Heart left ventricle (tissue), 16 donors: ENCODE data around the gene PTPRS. TPM values are rescaled to one million over a fixed set of nuclear protein-coding genes. Genes with fewer than 3 reads are reported as not detected.

ENCODE experiments used
- ATAC-seq, 4 donors: fragments of 200-7000 bp; cut with Tn5 transposase; one replicate each; pipeline ENCODE4 v1.9.1; 2020 to 2022; ENCODE audit warnings: moderate library complexity in 4 of 4, mild to moderate bottlenecking in 3 of 4, moderate number of reproducible peaks in 1 of 4
- DNase-seq, 5 donors: peaks; one replicate each; pipeline ENCODE4 v3.0.0-alpha.2; 2020
- H3K27ac ChIP-seq, 12 donors: fragments of 200-600 bp; sonication (generic) in 4 of 12; one replicate each; pipeline versions ENCODE4 v1.5.0 to v1.8.0; 2016 to 2022; ENCODE audit warnings: mild to moderate bottlenecking in 2 of 12
- H3K27me3 ChIP-seq, 9 donors: fragments of 200-600 bp; sonication (generic) in 2 of 9; one replicate each; pipeline versions ENCODE4 v1.5.1 to v1.8.0; 2016 to 2022; ENCODE audit warnings: mild to moderate bottlenecking in 3 of 9
- H3K36me3 ChIP-seq, 9 donors: fragments of 200-600 bp; sonication (generic) in 2 of 9; one replicate each; pipeline versions ENCODE4 v1.5.0 to v1.8.0; 2018 to 2022; ENCODE audit warnings: mild to moderate bottlenecking in 2 of 9
- H3K4me1 ChIP-seq, 12 donors: fragments of 200-600 bp; sonication (generic) in 4 of 12; one replicate each; pipeline versions ENCODE4 v1.5.0 to v1.8.0; 2016 to 2022; ENCODE audit warnings: mild to moderate bottlenecking in 3 of 12
- H3K4me3 ChIP-seq, 12 donors: fragments of 200-600 bp; sonication (generic) in 4 of 12; one replicate each; pipeline versions ENCODE4 v1.5.0 to v1.8.0; 2017 to 2022; ENCODE audit warnings: mild to moderate bottlenecking in 9 of 12, moderate library complexity in 4 of 12
- H3K9me3 ChIP-seq, 12 donors: fragments of 200-600 bp; sonication (generic) in 4 of 12; one replicate each; pipeline versions ENCODE4 v1.5.0 to v1.8.0; 2016 to 2022; ENCODE audit warnings: mild to moderate bottlenecking in 1 of 12
- POLR2A ChIP-seq, 2 donors: fragments of 450-650 bp; IDR thresholded peaks; one replicate each; pipeline ENCODE4 v1.6.1; 2017; ENCODE audit warnings: antibody characterized with exemption in 2 of 2, mild to moderate bottlenecking in 2 of 2, moderate library complexity in 2 of 2
- WGBS, 4 donors: extraction: QIAGEN DNeasy Blood & Tissue Kit in 2 of 4; methylation state at CpG; one replicate each; pipeline versions ENCODE4 v1.1.5 to v1.1.7; 2013 to 2018; 5-methylcytosine and 5-hydroxymethylcytosine counted together
- intact Hi-C, 10 donors: fragments of 100-400 bp; cut with DNase I; formaldehyde crosslinking; loops; one replicate each; pipeline versions ENCODE4 v1.11.1 to v1.14.2; 2022
- polyA plus RNA-seq, 2 donors: library from polyadenylated mRNA; stranded (reverse); fragments of 200-250 nt; gene quantifications; one replicate each; pipeline ENCODE4 v1.2.3, GENCODE V29; 2013
- total RNA-seq, 9 donors: library from RNA; depleted of rRNA in 2 of 9; stranded (reverse); fragments of >200 nt in 2 of 9; fragmentation: NEBNext Ultra II Directional in 3 of 9; extraction: Animal tissue kit (Norgen Biotek cat#: 25700) in 3 of 9; gene quantifications; one replicate each; pipeline versions ENCODE4 v1.1.0 to v1.2.4, GENCODE V29; 2016 to 2023
- TF ChIP-seq, protein P1 (sequence below), 12 donors: fragments of 200-600 bp; sonication (generic) in 4 of 12; IDR thresholded peaks; one replicate each; pipeline versions ENCODE4 v1.5.0 to v1.8.0; 2018 to 2022; ENCODE audit warnings: antibody characterized with exemption in 12 of 12, mild to moderate bottlenecking in 5 of 12
- donor health status: ischemic (EF 13 %, LVEDD 7.1; RV severe dilation, severe dysfunction).
- donor health status: healthy with polysubstance abuse.
- donor health status: DM: no; HTN: yes; CAD: no.
- donor health status: DM: no; HTN: no; CAD: no.
- donor health status: ischemic (EF 25% LVEDD 6.9; RV normal size, moderate dysfunction).
- donor health status: ischemic (EF 25% LVEDD 5.7; RV mildly dilated, moderate dysfunction).
- donor health status: healthy.
- donor health status: DM: yes; HTN: yes; CAD: no.
- donor health status: ischemic (EF 35%, LVEDD 5.7; RV mildly dilated, moderate dysfunction).
- donor health status: nonischemic (EF 11% LVEDD 7.7; RV severe dilation, severe dysfunction).
- donor health status: DM: yes; HTN: yes; CAD: no.
- donor health status: PGD.
- donor health status: ischemic (EF 29% LVEDD 5.4; RV normal size, mild dysfunction).
- donor health status: nonischemic (EF 23%, LVEDD 6.1; RV moderate dilation, normal function).

Gene PTPRS
- total and polyA plus RNA-seq, 11 donors: 6.3 to 113 (median 33.0) TPM

DNA sequence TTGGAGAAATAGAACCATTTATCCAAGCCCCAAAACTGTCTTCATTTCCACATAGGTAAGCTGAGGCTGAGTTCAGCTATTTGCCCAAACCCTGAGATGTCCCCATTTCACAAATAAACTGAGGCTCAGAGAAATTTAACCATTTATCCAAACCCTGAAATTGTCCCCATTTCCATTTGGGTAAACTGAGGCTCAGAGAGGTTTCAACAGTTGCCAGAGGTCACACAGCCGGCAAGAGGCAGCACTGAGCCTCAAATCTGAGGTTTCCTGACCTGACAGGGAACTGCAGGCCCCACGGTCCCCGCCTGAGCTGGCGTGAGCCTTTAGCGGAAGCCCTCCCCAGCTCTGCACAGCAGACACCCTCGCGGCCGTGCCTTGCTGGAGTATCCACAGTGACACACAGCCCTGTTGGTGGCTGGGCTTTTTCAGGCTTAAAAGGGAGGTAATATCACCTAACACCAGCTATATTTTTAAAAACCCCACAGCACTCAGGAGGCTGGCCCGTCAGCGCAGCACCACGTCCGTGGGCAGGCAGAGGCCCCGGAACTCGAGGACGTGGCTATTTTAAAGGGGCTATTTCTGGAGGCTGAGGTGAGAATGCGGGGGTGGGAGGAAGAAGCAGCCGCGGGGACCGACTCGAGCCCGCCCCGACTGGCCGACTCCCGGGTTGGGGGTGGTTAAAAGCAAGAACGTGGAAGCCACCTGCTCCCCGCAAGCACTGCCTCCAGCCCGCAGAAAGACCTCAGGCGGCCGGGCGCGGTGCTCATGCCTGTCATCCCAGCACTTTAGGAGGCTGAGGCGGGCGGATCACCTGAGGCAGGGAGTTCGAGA, 18.5 kb downstream of the PTPRS start:
- Histone ChIP-seq H3K27me3 (peaks cover 0 to 12% (median 0%) of the 10 kb centered on the region in 9 donors), H3K27ac (no peak overlapping the region), H3K4me3 (no peak overlapping the region), H3K4me1 (peaks cover 0 to 7% (median 2%) of the 10 kb centered on the region in 12 donors), H3K9me3 (peaks cover 0 to 11% (median 0%) of the 10 kb centered on the region in 12 donors), H3K36me3 (no peaks in the 10 kb centered on the region)
- peak in 2 of 5 donors; percentile 13 to 38 for DNase-seq
- WGBS, 4 donors: 16 to 23% (median 22%) methylated on average over 34 of the region's 34 CpGs
- TF ChIP-seq, protein P1, sequence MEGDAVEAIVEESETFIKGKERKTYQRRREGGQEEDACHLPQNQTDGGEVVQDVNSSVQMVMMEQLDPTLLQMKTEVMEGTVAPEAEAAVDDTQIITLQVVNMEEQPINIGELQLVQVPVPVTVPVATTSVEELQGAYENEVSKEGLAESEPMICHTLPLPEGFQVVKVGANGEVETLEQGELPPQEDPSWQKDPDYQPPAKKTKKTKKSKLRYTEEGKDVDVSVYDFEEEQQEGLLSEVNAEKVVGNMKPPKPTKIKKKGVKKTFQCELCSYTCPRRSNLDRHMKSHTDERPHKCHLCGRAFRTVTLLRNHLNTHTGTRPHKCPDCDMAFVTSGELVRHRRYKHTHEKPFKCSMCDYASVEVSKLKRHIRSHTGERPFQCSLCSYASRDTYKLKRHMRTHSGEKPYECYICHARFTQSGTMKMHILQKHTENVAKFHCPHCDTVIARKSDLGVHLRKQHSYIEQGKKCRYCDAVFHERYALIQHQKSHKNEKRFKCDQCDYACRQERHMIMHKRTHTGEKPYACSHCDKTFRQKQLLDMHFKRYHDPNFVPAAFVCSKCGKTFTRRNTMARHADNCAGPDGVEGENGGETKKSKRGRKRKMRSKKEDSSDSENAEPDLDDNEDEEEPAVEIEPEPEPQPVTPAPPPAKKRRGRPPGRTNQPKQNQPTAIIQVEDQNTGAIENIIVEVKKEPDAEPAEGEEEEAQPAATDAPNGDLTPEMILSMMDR (IDR thresholded peaks at IDR 0.05): no peak
- no peak for TF ChIP-seq POLR2A (IDR thresholded peaks at IDR 0.05)
- intact Hi-C loops: no loop called here
- ATAC-seq: peak in 3 of 4 donors; percentile 36 to 50 (median 47)

DNA sequence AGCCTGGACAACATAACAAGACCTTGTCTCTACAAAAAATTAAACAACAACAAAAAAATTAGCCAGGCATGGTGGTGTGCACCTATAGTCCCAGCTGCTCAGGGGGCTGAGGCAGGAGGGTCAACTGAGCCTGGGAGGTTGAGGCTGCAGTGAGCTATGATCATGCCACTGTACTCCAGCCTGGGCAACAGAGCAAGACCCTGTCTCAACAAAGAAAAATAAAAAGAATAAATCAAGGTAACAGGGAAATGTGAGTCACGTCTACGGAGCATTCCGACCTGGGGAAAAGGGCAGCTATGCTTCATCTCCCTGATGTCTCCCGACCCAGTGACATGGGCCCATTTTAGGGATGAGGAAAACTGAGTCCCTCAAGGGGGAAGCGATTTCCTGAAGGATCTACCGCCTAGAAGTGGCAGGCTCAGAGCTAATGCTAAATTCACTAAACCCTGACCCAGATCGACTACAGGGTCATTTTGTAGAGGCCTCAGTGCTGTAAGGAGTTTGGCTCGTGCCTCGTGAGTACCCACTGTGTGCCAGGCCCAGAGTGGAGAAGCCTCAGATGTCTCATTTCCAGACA, 19.5 kb downstream of the PTPRS start:
- TF ChIP-seq, protein P1 (IDR thresholded peaks at IDR 0.05): no peak
- no peak for TF ChIP-seq POLR2A (IDR thresholded peaks at IDR 0.05)
- intact Hi-C loops: no loop called here
- peaks cover 0 to 12% (median 0%) of the 10 kb centered on the region in 9 donors for H3K27me3 ChIP-seq
- no peaks in the 10 kb centered on the region for H3K36me3 ChIP-seq
- no peak overlapping the region for H3K4me3 ChIP-seq
- H3K27ac ChIP-seq: no peak overlapping the region
- DNase-seq: no peak
- H3K9me3 ChIP-seq: peaks cover 0 to 11% (median 0%) of the 10 kb centered on the region in 12 donors
- peaks cover 0 to 7% (median 2%) of the 10 kb centered on the region in 12 donors for H3K4me1 ChIP-seq
- 92 to 97% (median 94%) methylated on average over 9 of the region's 9 CpGs for WGBS, 4 donors
- no peak for ATAC-seq

DNA sequence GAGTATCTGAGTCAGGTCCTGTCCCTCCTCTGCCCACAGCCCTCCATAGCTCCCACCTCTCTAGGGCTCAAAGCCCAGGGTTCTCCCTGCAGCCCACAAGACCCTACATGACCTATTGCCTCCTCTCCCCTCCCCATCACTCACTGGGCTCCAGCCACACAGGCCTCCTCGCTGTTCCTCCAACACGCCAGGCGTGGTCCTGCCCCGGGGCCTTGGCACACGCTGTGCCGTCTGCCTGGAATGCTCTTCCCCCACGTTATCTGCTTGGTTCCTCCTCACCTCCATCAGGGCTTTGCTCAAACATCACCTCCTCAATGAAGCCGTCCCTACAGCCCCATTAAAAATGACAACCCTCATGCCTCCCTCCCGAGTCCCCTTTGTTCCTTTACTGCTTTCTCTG, 21.1 kb downstream of the PTPRS start:
- DNase-seq (no peak), ATAC-seq (no peak)
- Histone ChIP-seq H3K4me1 (peaks cover 0 to 7% (median 2%) of the 10 kb centered on the region in 12 donors), H3K27ac (no peak overlapping the region), H3K27me3 (peaks cover 0 to 12% (median 0%) of the 10 kb centered on the region in 9 donors), H3K4me3 (no peak overlapping the region), H3K36me3 (no peaks in the 10 kb centered on the region), H3K9me3 (peaks cover 0 to 3% (median 0%) of the 10 kb centered on the region in 12 donors)
- intact Hi-C loops: no loop called here
- 84 to 93% (median 91%) methylated on average over 9 of the region's 9 CpGs for WGBS, 4 donors
- TF ChIP-seq, protein P1 (IDR thresholded peaks at IDR 0.05): no peak
- no peak for TF ChIP-seq POLR2A (IDR thresholded peaks at IDR 0.05)

DNA sequence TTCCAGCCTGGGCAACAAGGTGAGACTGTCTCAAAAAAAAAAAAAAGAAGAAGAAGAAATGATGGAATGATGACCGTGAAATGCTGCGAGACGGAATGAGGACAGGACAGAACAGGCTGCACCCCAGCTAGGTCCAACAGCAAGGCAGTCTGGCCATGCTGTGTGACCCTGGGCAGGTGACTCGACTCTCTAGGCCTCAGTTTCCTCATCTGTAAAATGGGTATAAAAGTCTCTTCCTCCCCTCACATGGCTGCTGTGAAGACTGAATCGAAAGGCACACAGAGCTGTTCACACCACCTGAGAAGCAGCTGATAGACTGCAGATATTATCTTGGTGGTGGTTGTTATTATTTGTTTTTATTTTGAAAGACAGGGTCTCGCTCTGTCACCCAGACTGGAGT, 22.3 kb downstream of the PTPRS start:
- no peak for ATAC-seq
- peaks cover 0 to 12% (median 0%) of the 10 kb centered on the region in 9 donors for H3K27me3 ChIP-seq
- H3K4me1 ChIP-seq: peaks cover 0 to 7% (median 2%) of the 10 kb centered on the region in 12 donors
- no peaks in the 10 kb centered on the region for H3K9me3 ChIP-seq
- H3K4me3 ChIP-seq: no peak overlapping the region
- H3K27ac ChIP-seq: no peak overlapping the region
- 86 to 96% (median 92%) methylated on average over 6 of the region's 6 CpGs for WGBS, 4 donors
- DNase-seq: no peak
- no peaks in the 10 kb centered on the region for H3K36me3 ChIP-seq
- intact Hi-C loops: no loop called here
- no peak for TF ChIP-seq POLR2A (IDR thresholded peaks at IDR 0.05)
- TF ChIP-seq, protein P1 (IDR thresholded peaks at IDR 0.05): no peak
